ENCODE measurements around the gene PHKG2.

- TF ChIP-seq CTCF (IDR thresholded peaks at IDR 0.05) = no peak
- no peak for TF ChIP-seq POLR2A (IDR thresholded peaks at IDR 0.05)
These were observed 9.0 kb upstream of the PHKG2 start for GRCh38 chr16:30738984-30739951.
